HG03558 (cell line): ENCODE data around the gene ITGB6.

Experiments
- ATAC-seq: cut with Tn5 transposase; IDR thresholded peaks from one replicate; pipeline ENCODE4 v1.9.1; 2021; ENCODE audit warnings: moderate number of reproducible peaks; ENCODE audit not compliant: unreplicated experiment; ENCODE audit errors: extremely low read depth

ITGB6 gene

GRCh38 chr2:160055726-160056108 lies 144.4 kb downstream of the ITGB6 start:
- ATAC-seq = no peak

GRCh38 chr2:160054984-160055725 lies 144.9 kb downstream of the ITGB6 start:
- ATAC-seq = no peak

- ATAC-seq = no peak
Measured at GRCh38 chr2:160053946-160054345, 146.1 kb downstream of the ITGB6 start.

- no peak for ATAC-seq
Measured at GRCh38 chr2:160052531-160052930, 147.5 kb downstream of the ITGB6 start.

GRCh38 chr2:160051371-160051800 lies 148.7 kb downstream of the ITGB6 start:
- ATAC-seq = no peak

GRCh38 chr2:160050147-160050546 lies 149.9 kb downstream of the ITGB6 start:
- ATAC-seq = no peak
